GM19463 (cell line): ENCODE data around the gene GSC2.
A peak's percentile ranks its signal among the peaks of the same experiment; 100 is the strongest.

Experiments
- ATAC-seq: cut with Tn5 transposase; IDR thresholded peaks from one replicate; pipeline ENCODE4 v1.9.1; 2021; ENCODE audit warnings: mild to moderate bottlenecking, moderate library complexity; ENCODE audit not compliant: unreplicated experiment

GSC2 gene

GRCh38 chr22:19149991-19150390 is at the start of gene GSC2:
TSS of gene GSC2 (minus strand) at chr22:19150292. CDS start at chr22:19150283, 9 bp downstream.
- ATAC-seq: no peak

GRCh38 chr22:19199479-19199878 is 49.4 kb upstream of the GSC2 start:
- ATAC-seq: no peak

GRCh38 chr22:19197997-19198865 is 48.1 kb upstream of the GSC2 start:
- ATAC-seq: no peak

- ATAC-seq: no peak
Observed at GRCh38 chr22:19196841-19197612, 46.9 kb upstream of the GSC2 start.

- no peak for ATAC-seq
Observed at GRCh38 chr22:19195796-19196731, 46.0 kb upstream of the GSC2 start.

- ATAC-seq: no peak
Observed at GRCh38 chr22:19194766-19195536, 44.9 kb upstream of the GSC2 start.

- no peak for ATAC-seq
Observed at GRCh38 chr22:19193879-19194278, 43.8 kb upstream of the GSC2 start.

- ATAC-seq: no peak
Observed at GRCh38 chr22:19187716-19188563, 37.8 kb upstream of the GSC2 start.

GRCh38 chr22:19184276-19184997 is 34.3 kb upstream of the GSC2 start:
- ATAC-seq: no peak

GRCh38 chr22:19183216-19183615 is 33.1 kb upstream of the GSC2 start:
- no peak for ATAC-seq

- ATAC-seq: no peak
Observed at GRCh38 chr22:19182472-19183157, 32.5 kb upstream of the GSC2 start.

- no peak for ATAC-seq
Observed at GRCh38 chr22:19181786-19182471, 31.8 kb upstream of the GSC2 start.

- no peak for ATAC-seq
Observed at GRCh38 chr22:19180740-19181410, 30.8 kb upstream of the GSC2 start.

GRCh38 chr22:19180234-19180633 is 30.1 kb upstream of the GSC2 start:
- ATAC-seq: no peak

- ATAC-seq: peak; percentile 39
Observed at GRCh38 chr22:19179497-19180048, 29.5 kb upstream of the GSC2 start.

GRCh38 chr22:19178657-19179496 is 28.8 kb upstream of the GSC2 start, which contains the start of gene SLC25A1:
TSS of gene SLC25A1 (minus strand) at chr22:19178736. CDS start at chr22:19178673, 63 bp downstream.
- ATAC-seq: peak; percentile 77
